Peyer's patch (tissue), 4 donors: Measurements from ENCODE around the gene C5AR2. TPM values are rescaled to one million over a fixed set of nuclear protein-coding genes. Genes with fewer than 3 reads are reported as not detected.
A peak's percentile ranks its signal among the peaks of the same experiment; 100 is the strongest.

Source experiments
- DNase-seq, 3 donors: peaks; one replicate each; pipeline ENCODE4 v3.0.0-alpha.2; 2017 to 2019
- H3K27ac ChIP-seq, 4 donors: fragments of 200-600 bp; sonication (generic); one replicate each; pipeline ENCODE4 v1.5.1; 2016 to 2019
- H3K27me3 ChIP-seq, 2 donors: fragments of 200-600 bp; sonication (generic); one replicate each; pipeline ENCODE4 v1.5.1; 2019
- H3K36me3 ChIP-seq, 3 donors: fragments of 200-600 bp; sonication (generic); one replicate each; pipeline ENCODE4 v1.5.1; 2016 to 2019
- H3K4me1 ChIP-seq, 4 donors: fragments of 200-600 bp; sonication (generic); one replicate each; pipeline ENCODE4 v1.5.1; 2016 to 2019
- H3K4me3 ChIP-seq, 4 donors: fragments of 200-600 bp; sonication (generic); 1 replicate in 3 of 4; 2 replicates in 1 of 4; pipeline ENCODE4 v1.5.1; 2016 to 2019; ENCODE audit warnings: mild to moderate bottlenecking in 1 of 4
- H3K9me3 ChIP-seq, 4 donors: fragments of 200-600 bp; sonication (generic); one replicate each; pipeline ENCODE4 v1.5.1; 2016 to 2019; ENCODE audit warnings: mild to moderate bottlenecking in 1 of 4
- CTCF ChIP-seq, 6 experiments: fragments of 450-650 bp in 4 of 6; fragments of 200-600 bp in 2 of 6; sonication (generic) in 1 of 6; IDR thresholded peaks; one replicate each; pipeline ENCODE4 v1.5.1; 2017 to 2019; ENCODE audit warnings: antibody characterized with exemption in 6 of 6, mild to moderate bottlenecking in 3 of 6, moderate library complexity in 1 of 6
- POLR2A ChIP-seq, 2 donors: fragments of 450-650 bp; IDR thresholded peaks; one replicate each; pipeline ENCODE4 v1.5.1; 2017; ENCODE audit warnings: antibody characterized with exemption in 2 of 2, mild to moderate bottlenecking in 2 of 2, moderate library complexity in 2 of 2
- total RNA-seq, 4 donors: library from RNA; depleted of rRNA; stranded (reverse); fragments of >200 nt; gene quantifications; one replicate each; pipeline ENCODE4 v1.1.0, GENCODE V29; 2016

Gene C5AR2
- total RNA-seq, 4 donors from 2014 or later, result 0.95 to 1.6 (median 1.4) TPM; not detected in 1

GRCh38 chr19:47319923-47320871 lies 11.8 kb upstream of the C5AR2 start:
- Histone ChIP-seq H3K27ac (no peak overlapping the region), H3K9me3 (no peaks in the 10 kb centered on the region), H3K36me3 (no peaks in the 10 kb centered on the region), H3K4me3 (no peak overlapping the region), H3K27me3 (no peaks in the 10 kb centered on the region), H3K4me1 (no peaks in the 10 kb centered on the region)
- TF ChIP-seq POLR2A (IDR thresholded peaks at IDR 0.05) (no peak), CTCF (IDR thresholded peaks at IDR 0.05) (no peak)
- DNase-seq, result no peak

GRCh38 chr19:47321630-47322029 lies 10.3 kb upstream of the C5AR2 start:
- Histone ChIP-seq H3K27me3 (no peaks in the 10 kb centered on the region), H3K4me3 (no peak overlapping the region), H3K4me1 (no peaks in the 10 kb centered on the region), H3K27ac (no peak overlapping the region), H3K9me3 (no peaks in the 10 kb centered on the region), H3K36me3 (no peaks in the 10 kb centered on the region)
- TF ChIP-seq CTCF (IDR thresholded peaks at IDR 0.05), result no peak
- TF ChIP-seq POLR2A (IDR thresholded peaks at IDR 0.05), result no peak
- no peak for DNase-seq

DNA sequence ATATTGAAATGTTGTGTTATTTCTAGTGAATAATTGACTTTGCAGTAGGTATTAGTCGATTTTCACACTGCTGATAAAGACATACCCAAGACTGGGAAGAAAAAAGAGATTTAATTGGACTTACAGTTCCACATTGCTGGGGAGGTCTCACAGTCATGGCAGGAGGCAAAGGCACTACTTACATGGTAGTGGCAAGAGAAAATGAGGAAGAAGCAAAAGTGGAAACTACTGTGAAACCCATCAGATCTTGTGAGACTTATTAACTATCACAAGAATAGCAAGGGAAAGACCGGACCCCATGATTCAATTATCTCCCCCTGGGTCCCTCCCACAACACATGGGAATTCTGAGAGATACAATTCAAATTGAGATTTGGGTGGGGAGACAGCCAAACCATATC lies 9.9 kb upstream of the C5AR2 start:
- no peak for TF ChIP-seq CTCF (IDR thresholded peaks at IDR 0.05)
- TF ChIP-seq POLR2A (IDR thresholded peaks at IDR 0.05), result no peak
- Histone ChIP-seq H3K36me3 (no peaks in the 10 kb centered on the region), H3K4me3 (no peak overlapping the region), H3K9me3 (no peaks in the 10 kb centered on the region), H3K27ac (no peak overlapping the region), H3K4me1 (no peaks in the 10 kb centered on the region), H3K27me3 (no peaks in the 10 kb centered on the region)
- no peak for DNase-seq

DNA sequence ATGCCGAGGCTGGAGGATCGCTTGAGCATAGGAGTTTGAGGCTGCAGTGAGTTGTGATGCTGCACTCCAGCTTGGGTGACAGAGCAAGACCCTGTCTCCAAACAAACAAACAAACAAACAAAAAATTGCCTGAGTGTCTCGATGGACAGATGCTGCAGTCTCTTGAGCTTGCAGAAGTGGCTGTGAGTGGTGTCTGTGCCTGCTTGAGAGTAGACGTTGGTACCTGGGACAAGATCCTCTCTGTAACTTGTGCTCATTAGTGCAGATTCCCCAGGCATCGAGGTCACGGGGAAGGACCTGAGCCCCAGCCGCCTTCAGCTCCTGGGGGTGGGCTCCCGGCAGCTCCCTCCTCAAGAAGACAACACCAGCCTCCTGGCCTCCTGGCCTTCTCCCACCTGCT lies 8.6 kb upstream of the C5AR2 start:
- H3K9me3 ChIP-seq, result no peaks in the 10 kb centered on the region
- H3K4me1 ChIP-seq, result no peaks in the 10 kb centered on the region
- H3K36me3 ChIP-seq, result no peaks in the 10 kb centered on the region
- H3K27ac ChIP-seq, result peak overlapping the region in 2 of 4 donors; percentile 56 to 62
- DNase-seq, result no peak
- no peaks in the 10 kb centered on the region for H3K27me3 ChIP-seq
- TF ChIP-seq POLR2A (IDR thresholded peaks at IDR 0.05) (no peak), CTCF (IDR thresholded peaks at IDR 0.05) (no peak)
- H3K4me3 ChIP-seq, result peak overlapping the region in 1 of 4 donors; percentile 26

DNA sequence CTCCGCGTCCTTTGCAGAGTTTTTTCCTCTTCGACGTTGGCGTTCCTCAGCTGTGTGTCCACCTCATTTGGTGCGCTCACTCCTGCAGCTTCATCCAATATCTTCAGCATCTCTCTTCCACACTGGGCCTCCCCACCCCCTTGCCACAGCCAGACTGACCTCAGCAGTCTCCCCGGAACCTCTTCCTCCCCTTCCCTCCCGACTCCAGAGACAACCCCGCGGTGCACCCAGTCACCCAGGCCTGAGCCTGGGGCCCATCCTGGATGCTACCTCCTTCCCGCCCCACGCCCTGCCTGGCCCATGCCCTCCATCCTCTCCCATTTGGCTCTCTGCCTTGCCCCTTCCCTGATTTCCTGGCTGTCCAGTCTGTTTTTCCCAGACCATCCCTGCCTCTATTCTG lies 8.1 kb upstream of the C5AR2 start:
- H3K4me3 ChIP-seq, result peak overlapping the region in 2 of 4 donors; percentile 4 to 26
- TF ChIP-seq CTCF (IDR thresholded peaks at IDR 0.05) (no peak), POLR2A (IDR thresholded peaks at IDR 0.05) (no peak)

More for the DNA sequence above, 8.1 kb upstream of the C5AR2 start:
- Histone ChIP-seq H3K9me3 (no peaks in the 10 kb centered on the region), H3K4me1 (no peaks in the 10 kb centered on the region), H3K27ac (peak overlapping the region in 2 of 4 donors; percentile 56 to 62), H3K36me3 (no peaks in the 10 kb centered on the region), H3K27me3 (no peaks in the 10 kb centered on the region)
- DNase-seq, result no peak
